ENCODE measurements around the gene CERS2. TPM values are rescaled to one million over a fixed set of nuclear protein-coding genes. Genes with fewer than 3 reads are reported as not detected.

CERS2 gene
- polyA plus RNA-seq, 1 donor, result 310 TPM

DNA sequence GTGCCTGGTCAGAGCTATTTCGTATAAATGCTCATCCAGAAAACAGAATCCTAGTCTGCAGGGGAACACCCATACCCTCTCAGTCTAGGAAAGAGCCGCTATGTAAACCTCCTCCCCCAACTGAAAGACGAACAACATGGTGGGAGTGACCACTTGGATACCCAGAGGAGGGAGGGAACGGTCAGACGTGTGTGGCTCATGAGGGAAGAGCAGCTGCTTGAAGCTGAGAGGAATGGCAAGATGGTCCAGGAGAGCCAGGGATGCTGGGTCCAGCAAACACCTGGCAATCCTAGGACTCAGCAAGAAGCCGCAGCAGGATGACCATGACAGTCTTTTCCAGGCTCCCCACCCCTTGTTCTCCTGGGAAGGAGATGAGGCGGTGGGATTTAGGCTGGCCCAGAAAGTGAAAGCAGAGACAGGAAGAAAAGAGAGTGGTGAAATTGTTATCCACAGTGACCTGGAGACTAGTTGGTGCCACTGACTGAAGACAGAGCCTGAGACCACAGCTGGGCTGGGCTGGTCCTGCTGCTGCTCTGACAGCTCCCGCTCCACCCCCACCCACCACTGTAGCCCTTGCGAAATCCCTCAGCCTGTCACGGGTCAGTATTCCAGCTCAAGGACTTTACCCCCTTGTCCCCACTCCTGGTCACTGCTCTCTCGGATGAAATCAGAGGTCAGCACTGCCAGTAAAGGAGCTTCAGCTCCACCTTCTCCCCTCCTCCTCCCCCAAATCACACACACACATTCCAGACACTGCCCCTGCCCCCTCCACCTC, 3.6 kb downstream of the CERS2 start:
- Histone ChIP-seq H3K36me3 (ENCODE audit: control insufficient read depth, insufficient read depth, low read length) (peaks cover 37% of the 10 kb centered on the region), H3K4me1 (ENCODE audit: control insufficient read depth, insufficient read depth, low read length) (peaks cover 50% of the 10 kb centered on the region), H3K27ac (ENCODE audit: low read length) (peak overlapping the region; percentile 90), H3K27me3 (ENCODE audit: control insufficient read depth, insufficient read depth, low read length) (no peaks in the 10 kb centered on the region), H3K4me3 (ENCODE audit: low read length) (peak overlapping the region; percentile 94), H3K9me3 (ENCODE audit: control insufficient read depth, low read depth, low read length) (no peaks in the 10 kb centered on the region)
- no CpG with 5 or more reads among the region's 11 CpGs for WGBS (ENCODE audit: insufficient coverage, low lambda C conversion rate)
- DNase-seq, result peak; percentile 90 to 94

GRCh38 chr1:150969626-150970025, 5.0 kb downstream of the CERS2 start:
- Histone ChIP-seq H3K4me1 (ENCODE audit: control insufficient read depth, insufficient read depth, low read length) (peaks cover 41% of the 10 kb centered on the region), H3K4me3 (ENCODE audit: low read length) (no peak overlapping the region), H3K27ac (ENCODE audit: low read length) (no peak overlapping the region), H3K27me3 (ENCODE audit: control insufficient read depth, insufficient read depth, low read length) (no peaks in the 10 kb centered on the region), H3K9me3 (ENCODE audit: control insufficient read depth, low read depth, low read length) (no peaks in the 10 kb centered on the region), H3K36me3 (ENCODE audit: control insufficient read depth, insufficient read depth, low read length) (peaks cover 49% of the 10 kb centered on the region)
- WGBS (ENCODE audit: insufficient coverage, low lambda C conversion rate), result no CpG with 5 or more reads among the region's 3 CpGs
- DNase-seq, result no peak

GRCh38 chr1:150968491-150968890, 6.1 kb downstream of the CERS2 start:
- H3K9me3 ChIP-seq (ENCODE audit: control insufficient read depth, low read depth, low read length), result no peaks in the 10 kb centered on the region
- H3K4me3 ChIP-seq (ENCODE audit: low read length), result no peak overlapping the region
- no peak overlapping the region for H3K27ac ChIP-seq (ENCODE audit: low read length)
- WGBS (ENCODE audit: insufficient coverage, low lambda C conversion rate), result no CpG with 5 or more reads among the region's 4 CpGs
- DNase-seq, result no peak
- peaks cover 60% of the 10 kb centered on the region for H3K36me3 ChIP-seq (ENCODE audit: control insufficient read depth, insufficient read depth, low read length)
- H3K4me1 ChIP-seq (ENCODE audit: control insufficient read depth, insufficient read depth, low read length), result peaks cover 41% of the 10 kb centered on the region
- no peaks in the 10 kb centered on the region for H3K27me3 ChIP-seq (ENCODE audit: control insufficient read depth, insufficient read depth, low read length)

DNA sequence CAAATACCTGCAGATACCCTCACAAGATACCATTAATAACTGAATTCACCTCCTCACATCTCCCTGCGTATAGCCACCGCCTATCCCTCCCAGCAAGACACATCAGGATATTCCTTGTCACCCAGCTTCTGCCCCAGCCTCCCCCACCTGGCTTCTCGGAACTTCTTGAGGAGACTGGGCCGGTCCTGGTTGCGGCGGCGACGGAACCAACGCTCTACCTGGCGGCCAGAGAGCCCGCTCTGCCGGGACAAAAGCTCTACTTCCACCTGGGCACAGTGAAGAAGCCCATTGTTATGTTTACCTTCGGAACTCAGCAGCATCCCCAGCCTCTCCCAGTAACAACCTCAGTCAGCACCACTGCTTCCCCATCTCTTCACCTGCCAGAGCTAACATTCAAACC, 6.7 kb downstream of the CERS2 start:
- no CpG with 5 or more reads among the region's 13 CpGs for WGBS (ENCODE audit: insufficient coverage, low lambda C conversion rate)
- DNase-seq, result no peak
- no peaks in the 10 kb centered on the region for H3K27me3 ChIP-seq (ENCODE audit: control insufficient read depth, insufficient read depth, low read length)
- H3K9me3 ChIP-seq (ENCODE audit: control insufficient read depth, low read depth, low read length), result no peaks in the 10 kb centered on the region
- no peak overlapping the region for H3K27ac ChIP-seq (ENCODE audit: low read length)
- H3K4me1 ChIP-seq (ENCODE audit: control insufficient read depth, insufficient read depth, low read length), result peaks cover 36% of the 10 kb centered on the region
- H3K36me3 ChIP-seq (ENCODE audit: control insufficient read depth, insufficient read depth, low read length), result peaks cover 66% of the 10 kb centered on the region
- no peak overlapping the region for H3K4me3 ChIP-seq (ENCODE audit: low read length)

DNA sequence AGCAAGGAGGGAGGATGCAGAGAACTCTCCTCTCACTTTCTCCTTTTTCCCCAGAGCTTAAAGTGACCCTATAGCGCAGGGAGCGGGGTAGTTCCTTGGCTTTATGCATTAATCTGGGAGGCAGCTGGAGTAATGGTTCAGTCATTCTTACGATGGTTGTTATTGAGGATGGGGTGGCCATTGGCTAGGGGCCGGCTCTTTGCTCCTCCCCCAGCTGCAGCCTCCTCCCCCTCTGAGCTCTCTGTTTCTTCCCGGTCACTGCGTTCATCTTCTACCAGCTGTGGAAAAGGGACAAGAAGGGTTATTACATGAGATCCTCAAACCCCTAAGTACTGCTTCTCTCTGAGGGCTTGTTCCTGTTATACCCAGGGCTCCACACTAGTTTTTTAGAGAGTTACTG, 8.6 kb downstream of the CERS2 start:
- WGBS (ENCODE audit: insufficient coverage, low lambda C conversion rate), result no CpG with 5 or more reads among the region's 6 CpGs
- Histone ChIP-seq H3K36me3 (ENCODE audit: control insufficient read depth, insufficient read depth, low read length) (peaks cover 83% of the 10 kb centered on the region), H3K4me3 (ENCODE audit: low read length) (no peak overlapping the region), H3K27me3 (ENCODE audit: control insufficient read depth, insufficient read depth, low read length) (no peaks in the 10 kb centered on the region), H3K9me3 (ENCODE audit: control insufficient read depth, low read depth, low read length) (no peaks in the 10 kb centered on the region), H3K27ac (ENCODE audit: low read length) (no peak overlapping the region), H3K4me1 (ENCODE audit: control insufficient read depth, insufficient read depth, low read length) (peaks cover 22% of the 10 kb centered on the region)
- DNase-seq, result no peak

DNA sequence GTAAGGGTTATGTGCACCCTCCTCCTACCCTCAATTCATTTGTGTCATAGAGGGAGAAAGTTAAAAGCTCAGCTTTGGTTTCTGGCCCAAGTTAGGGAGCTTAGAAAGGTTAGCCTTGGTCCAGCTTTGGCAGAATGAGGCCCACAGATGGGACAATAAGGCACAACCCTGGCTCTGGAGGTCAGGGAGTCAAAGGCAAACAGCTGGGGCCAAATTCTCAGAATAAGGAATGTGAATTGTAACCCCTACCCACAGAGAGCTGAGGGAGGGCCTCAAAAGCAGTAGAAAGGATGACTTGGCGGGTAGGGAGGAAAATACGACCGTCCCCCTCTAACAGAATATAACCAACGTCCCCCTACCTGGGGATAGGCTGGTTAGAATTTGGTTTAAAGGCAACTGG, 9.0 kb downstream of the CERS2 start:
- Histone ChIP-seq H3K27ac (ENCODE audit: low read length) (no peak overlapping the region), H3K27me3 (ENCODE audit: control insufficient read depth, insufficient read depth, low read length) (no peaks in the 10 kb centered on the region), H3K36me3 (ENCODE audit: control insufficient read depth, insufficient read depth, low read length) (peaks cover 87% of the 10 kb centered on the region), H3K9me3 (ENCODE audit: control insufficient read depth, low read depth, low read length) (no peaks in the 10 kb centered on the region), H3K4me1 (ENCODE audit: control insufficient read depth, insufficient read depth, low read length) (peaks cover 18% of the 10 kb centered on the region), H3K4me3 (ENCODE audit: low read length) (no peak overlapping the region)
- DNase-seq, result no peak
- no CpG with 5 or more reads among the region's 4 CpGs for WGBS (ENCODE audit: insufficient coverage, low lambda C conversion rate)

DNA sequence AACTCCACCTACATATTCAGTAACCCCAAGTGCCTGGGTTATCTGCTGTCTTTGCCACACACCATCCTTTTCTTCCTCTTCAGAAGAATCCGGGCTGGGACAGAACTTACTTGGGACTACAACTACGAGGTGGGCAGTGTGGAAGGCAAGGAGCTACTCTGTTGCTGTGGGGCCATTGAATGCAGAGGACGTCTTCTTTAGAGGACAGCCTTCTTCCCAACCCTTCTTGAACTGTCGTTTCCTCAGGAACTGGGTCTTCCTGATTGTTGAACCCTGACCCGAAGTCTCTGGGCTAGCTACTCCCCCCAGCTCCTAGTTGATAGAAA, 10.5 kb downstream of the CERS2 start:
- Histone ChIP-seq H3K4me1 (ENCODE audit: control insufficient read depth, insufficient read depth, low read length) (peaks cover 10% of the 10 kb centered on the region), H3K27me3 (ENCODE audit: control insufficient read depth, insufficient read depth, low read length) (no peaks in the 10 kb centered on the region), H3K9me3 (ENCODE audit: control insufficient read depth, low read depth, low read length) (no peaks in the 10 kb centered on the region), H3K27ac (ENCODE audit: low read length) (no peak overlapping the region), H3K4me3 (ENCODE audit: low read length) (no peak overlapping the region), H3K36me3 (ENCODE audit: control insufficient read depth, insufficient read depth, low read length) (peaks cover 94% of the 10 kb centered on the region)
- no CpG with 5 or more reads among the region's 5 CpGs for WGBS (ENCODE audit: insufficient coverage, low lambda C conversion rate)
- no peak for DNase-seq

DNA sequence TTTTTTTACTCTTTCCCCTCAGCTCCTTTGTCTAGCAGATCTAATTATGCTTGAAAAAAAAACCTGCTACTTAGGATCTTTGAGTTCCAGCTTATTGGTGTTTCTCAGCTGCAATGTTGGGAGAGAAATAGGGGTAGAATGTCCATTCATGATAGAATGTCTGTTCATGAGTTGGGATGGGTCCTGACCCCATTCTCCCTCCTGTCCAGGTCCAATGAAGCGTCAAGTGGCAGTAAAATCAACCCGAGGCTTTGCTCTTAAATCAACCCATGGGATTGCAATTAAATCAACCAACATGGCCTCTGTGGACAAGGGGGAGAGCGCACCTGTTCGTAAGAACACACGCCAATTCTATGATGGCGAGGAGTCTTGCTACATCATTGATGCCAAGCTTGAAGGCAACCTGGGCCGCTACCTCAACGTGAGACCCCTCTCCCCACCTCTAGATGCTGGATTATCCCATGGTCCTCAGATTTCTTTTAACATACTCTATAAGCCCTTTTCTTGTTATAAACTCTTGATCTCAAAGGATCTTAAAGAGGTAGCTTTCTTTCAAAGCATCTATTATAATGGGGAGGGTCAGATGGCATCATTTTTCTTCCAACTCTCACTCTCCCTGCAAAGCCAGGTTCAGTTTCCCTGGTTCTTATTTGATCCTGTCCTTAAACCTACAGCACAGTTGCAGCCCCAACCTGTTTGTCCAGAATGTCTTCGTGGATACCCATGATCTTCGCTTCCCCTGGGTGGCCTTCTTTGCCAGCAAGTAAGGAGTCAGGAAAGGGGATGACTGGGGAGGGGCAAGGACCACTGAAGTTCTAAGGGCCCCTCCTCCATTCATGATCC, 11.1 kb downstream of the CERS2 start:
- WGBS (ENCODE audit: insufficient coverage, low lambda C conversion rate), result no CpG with 5 or more reads among the region's 10 CpGs
- no peaks in the 10 kb centered on the region for H3K27me3 ChIP-seq (ENCODE audit: control insufficient read depth, insufficient read depth, low read length)
- DNase-seq, result no peak
- H3K9me3 ChIP-seq (ENCODE audit: control insufficient read depth, low read depth, low read length), result no peaks in the 10 kb centered on the region
- H3K27ac ChIP-seq (ENCODE audit: low read length), result no peak overlapping the region
- no peak overlapping the region for H3K4me3 ChIP-seq (ENCODE audit: low read length)
- peaks cover 5% of the 10 kb centered on the region for H3K4me1 ChIP-seq (ENCODE audit: control insufficient read depth, insufficient read depth, low read length)
- H3K36me3 ChIP-seq (ENCODE audit: control insufficient read depth, insufficient read depth, low read length), result peaks cover 89% of the 10 kb centered on the region

GRCh38 chr1:150961756-150962155, 12.9 kb downstream of the CERS2 start:
- Histone ChIP-seq H3K27me3 (ENCODE audit: control insufficient read depth, insufficient read depth, low read length) (no peaks in the 10 kb centered on the region), H3K4me1 (ENCODE audit: control insufficient read depth, insufficient read depth, low read length) (peaks cover 2% of the 10 kb centered on the region), H3K36me3 (ENCODE audit: control insufficient read depth, insufficient read depth, low read length) (peaks cover 85% of the 10 kb centered on the region), H3K9me3 (ENCODE audit: control insufficient read depth, low read depth, low read length) (no peaks in the 10 kb centered on the region), H3K27ac (ENCODE audit: low read length) (no peak overlapping the region), H3K4me3 (ENCODE audit: low read length) (no peak overlapping the region)
- DNase-seq, result no peak
- whole genome bisulfite sequencing (ENCODE audit: insufficient coverage, low lambda C conversion rate), result no CpG with 5 or more reads among the region's 4 CpGs

GRCh38 chr1:150960646-150961045, 14.0 kb downstream of the CERS2 start:
- peaks cover 78% of the 10 kb centered on the region for H3K36me3 ChIP-seq (ENCODE audit: control insufficient read depth, insufficient read depth, low read length)

More at GRCh38 chr1:150960646-150961045, 14.0 kb downstream of the CERS2 start:
- no peaks in the 10 kb centered on the region for H3K27me3 ChIP-seq (ENCODE audit: control insufficient read depth, insufficient read depth, low read length)
- H3K9me3 ChIP-seq (ENCODE audit: control insufficient read depth, low read depth, low read length), result no peaks in the 10 kb centered on the region
- WGBS (ENCODE audit: insufficient coverage, low lambda C conversion rate), result no CpG with 5 or more reads among the region's 7 CpGs
- DNase-seq, result no peak
- peaks cover 2% of the 10 kb centered on the region for H3K4me1 ChIP-seq (ENCODE audit: control insufficient read depth, insufficient read depth, low read length)
- H3K4me3 ChIP-seq (ENCODE audit: low read length), result no peak overlapping the region
- H3K27ac ChIP-seq (ENCODE audit: low read length), result no peak overlapping the region
